ENCODE data around the gene LRBA.

DNA sequence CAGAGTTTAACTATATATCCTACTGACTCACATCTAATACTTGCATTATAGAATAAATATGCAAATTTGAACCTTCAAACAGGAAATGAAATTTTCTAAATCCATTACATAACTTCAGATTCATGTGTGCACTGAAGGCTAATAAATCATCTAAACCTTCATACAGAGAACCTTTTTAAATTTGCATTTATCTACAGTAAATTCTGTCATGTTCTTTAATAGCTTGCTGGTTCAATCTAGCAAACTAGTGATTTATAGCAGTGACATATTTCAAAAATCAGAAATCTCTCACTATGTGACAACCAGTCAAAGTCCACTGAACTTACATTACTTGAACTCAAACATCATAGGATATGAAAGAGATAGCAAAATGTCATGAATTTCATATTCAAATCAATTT is 65.1 kb downstream of the LRBA start:
- TF ChIP-seq MXI1 (IDR thresholded peaks at IDR 0.05; ENCODE audit: borderline replicate concordance, low read depth, low read length) = no peak
- TF ChIP-seq BHLHE40 (IDR thresholded peaks at IDR 0.05; ENCODE audit: low read depth, low read length) = no peak
- no peak for TF ChIP-seq CTCF (conservative IDR thresholded peaks at IDR 0.05; ENCODE audit: low read depth, low read length)
- TF ChIP-seq POLR2A (IDR thresholded peaks at IDR 0.05; ENCODE audit: low read depth, low read length) = no peak
